GM06990 (cell line): Measurements from ENCODE around the gene PDK2.

Experiments used
- DNase-seq: peaks from one replicate; pipeline ENCODE4 v3.0.0-alpha.2; 2011; ENCODE audit not compliant: insufficient read length; ENCODE audit errors: extremely low read depth
- H3K27me3 ChIP-seq: replicated peaks from 2 replicates; pipeline ENCODE4 v1.6.0; 2011; ENCODE audit warnings: low read length; ENCODE audit not compliant: control insufficient read depth, insufficient read depth
- H3K36me3 ChIP-seq: 2 replicates; pipeline ENCODE4 v1.5.1; 2011; ENCODE audit warnings: low read length; ENCODE audit not compliant: control insufficient read depth, insufficient read depth
- H3K4me3 ChIP-seq: replicated peaks from 2 replicates; pipeline ENCODE4 v1.5.1; 2011; ENCODE audit warnings: low read depth, mild to moderate bottlenecking, control low read depth, low read length
- TF ChIP-seq, protein P1 (sequence below): IDR thresholded peaks from 2 replicates; pipeline ENCODE4 v1.5.1; 2011; ENCODE audit warnings: low read length, control low read depth, mild to moderate bottlenecking, inconsistent platforms; ENCODE audit not compliant: insufficient read depth, poor library complexity, severe bottlenecking

Gene PDK2

DNA sequence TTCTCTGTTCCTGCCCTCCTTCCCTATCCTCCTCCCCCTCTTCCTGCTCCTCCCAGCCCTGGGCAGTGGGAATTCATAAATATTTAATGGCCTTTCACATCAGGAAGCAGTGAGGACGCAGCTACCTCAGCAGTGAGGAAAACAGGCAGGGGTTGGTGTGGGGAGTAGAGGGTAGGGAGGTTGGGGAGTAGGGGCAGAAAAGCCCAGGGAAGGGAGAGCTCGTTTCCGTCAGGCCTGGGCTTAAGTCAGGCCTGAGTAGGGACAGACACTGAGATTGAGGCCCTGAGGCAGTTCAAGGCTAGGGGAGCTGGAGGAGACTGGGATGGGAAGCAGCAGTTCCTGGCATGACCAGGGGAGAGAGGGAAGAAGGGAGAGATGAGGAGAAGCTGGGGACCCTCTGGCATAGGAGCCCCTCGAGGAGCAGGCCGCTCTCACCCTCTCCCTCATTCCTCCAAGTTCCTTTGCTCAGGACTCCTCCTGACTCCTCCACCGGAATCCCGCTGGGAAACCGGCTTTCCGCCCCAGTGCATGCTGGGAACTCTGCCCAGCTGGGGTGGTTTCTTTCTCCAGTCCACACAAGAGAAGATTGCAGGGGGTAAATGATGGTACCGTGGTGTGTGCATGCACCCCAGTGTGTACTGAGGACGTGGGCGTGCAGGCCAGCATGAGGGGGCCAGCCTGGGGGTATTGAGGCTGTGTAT lies 28.6 kb downstream of the PDK2 start:
- Histone ChIP-seq H3K4me3 (no peak overlapping the region), H3K36me3 (no peaks in the 10 kb centered on the region), H3K27me3 (peaks cover under 1% of the 10 kb centered on the region)
- TF ChIP-seq, protein P1, sequence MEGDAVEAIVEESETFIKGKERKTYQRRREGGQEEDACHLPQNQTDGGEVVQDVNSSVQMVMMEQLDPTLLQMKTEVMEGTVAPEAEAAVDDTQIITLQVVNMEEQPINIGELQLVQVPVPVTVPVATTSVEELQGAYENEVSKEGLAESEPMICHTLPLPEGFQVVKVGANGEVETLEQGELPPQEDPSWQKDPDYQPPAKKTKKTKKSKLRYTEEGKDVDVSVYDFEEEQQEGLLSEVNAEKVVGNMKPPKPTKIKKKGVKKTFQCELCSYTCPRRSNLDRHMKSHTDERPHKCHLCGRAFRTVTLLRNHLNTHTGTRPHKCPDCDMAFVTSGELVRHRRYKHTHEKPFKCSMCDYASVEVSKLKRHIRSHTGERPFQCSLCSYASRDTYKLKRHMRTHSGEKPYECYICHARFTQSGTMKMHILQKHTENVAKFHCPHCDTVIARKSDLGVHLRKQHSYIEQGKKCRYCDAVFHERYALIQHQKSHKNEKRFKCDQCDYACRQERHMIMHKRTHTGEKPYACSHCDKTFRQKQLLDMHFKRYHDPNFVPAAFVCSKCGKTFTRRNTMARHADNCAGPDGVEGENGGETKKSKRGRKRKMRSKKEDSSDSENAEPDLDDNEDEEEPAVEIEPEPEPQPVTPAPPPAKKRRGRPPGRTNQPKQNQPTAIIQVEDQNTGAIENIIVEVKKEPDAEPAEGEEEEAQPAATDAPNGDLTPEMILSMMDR, result no peak
- no peak for DNase-seq

DNA sequence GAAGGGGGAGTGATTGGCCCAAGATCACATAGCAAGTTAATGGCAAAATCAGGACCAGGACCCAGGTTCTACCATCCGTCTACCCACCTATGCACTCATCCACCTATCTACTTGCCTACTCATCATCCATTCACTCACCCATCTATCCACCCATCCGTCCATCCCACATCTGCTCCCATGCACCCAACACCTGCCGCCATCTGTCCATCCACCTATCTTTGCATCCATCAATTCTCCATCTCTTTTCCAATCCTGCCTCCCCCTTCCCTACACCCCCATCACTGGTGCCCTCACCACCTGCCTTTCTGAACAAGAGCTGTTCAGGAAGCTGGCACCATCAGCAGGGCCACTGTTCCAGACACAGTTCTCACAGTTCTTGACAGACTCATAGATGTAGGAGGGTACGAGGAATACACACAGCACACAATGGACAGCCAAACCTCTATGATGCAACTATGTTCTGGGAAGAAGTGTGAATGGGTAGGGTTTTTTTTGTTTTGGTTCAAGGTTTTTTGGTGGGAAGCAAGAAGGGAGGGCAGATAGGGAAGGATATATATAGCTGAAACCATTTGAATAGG lies 30.4 kb downstream of the PDK2 start:
- no peak overlapping the region for H3K4me3 ChIP-seq
- no peaks in the 10 kb centered on the region for H3K36me3 ChIP-seq
- DNase-seq, result no peak
- H3K27me3 ChIP-seq, result peaks cover 2% of the 10 kb centered on the region; the same call in 1 of the 2 replicates
- TF ChIP-seq, protein P1, result no peak

DNA sequence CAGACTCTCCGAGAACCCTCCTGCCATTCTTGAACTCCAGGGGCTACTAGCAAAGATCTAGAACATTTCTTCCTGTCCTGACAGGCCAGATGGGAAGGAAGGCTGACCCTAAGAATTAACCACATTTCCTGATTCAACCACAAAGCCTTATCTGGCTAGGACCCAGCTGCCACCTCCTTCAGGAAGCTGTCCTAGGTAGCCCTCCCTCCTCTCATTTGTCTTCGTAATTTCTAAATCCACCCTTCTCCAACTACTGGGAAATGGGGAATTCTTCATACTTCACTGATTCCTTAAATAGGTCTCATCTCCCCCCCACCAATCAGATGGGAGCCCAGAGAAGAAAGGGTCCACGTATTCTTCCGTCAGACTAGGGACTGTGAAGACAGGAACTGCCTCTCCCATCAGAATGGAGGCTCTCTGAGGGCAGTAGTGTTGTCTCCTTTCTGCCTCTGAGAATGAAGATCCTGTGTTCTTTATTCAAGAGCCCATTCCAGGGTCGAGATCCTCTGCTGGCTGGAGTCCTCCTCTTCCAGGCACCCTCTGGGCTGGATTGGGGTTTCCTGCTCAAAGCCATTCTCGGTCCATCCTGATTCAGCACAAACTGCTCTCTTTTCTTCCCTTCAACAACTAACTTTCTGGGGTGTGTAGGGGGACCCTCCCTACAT lies 32.7 kb downstream of the PDK2 start:
- no peak for DNase-seq

DNA sequence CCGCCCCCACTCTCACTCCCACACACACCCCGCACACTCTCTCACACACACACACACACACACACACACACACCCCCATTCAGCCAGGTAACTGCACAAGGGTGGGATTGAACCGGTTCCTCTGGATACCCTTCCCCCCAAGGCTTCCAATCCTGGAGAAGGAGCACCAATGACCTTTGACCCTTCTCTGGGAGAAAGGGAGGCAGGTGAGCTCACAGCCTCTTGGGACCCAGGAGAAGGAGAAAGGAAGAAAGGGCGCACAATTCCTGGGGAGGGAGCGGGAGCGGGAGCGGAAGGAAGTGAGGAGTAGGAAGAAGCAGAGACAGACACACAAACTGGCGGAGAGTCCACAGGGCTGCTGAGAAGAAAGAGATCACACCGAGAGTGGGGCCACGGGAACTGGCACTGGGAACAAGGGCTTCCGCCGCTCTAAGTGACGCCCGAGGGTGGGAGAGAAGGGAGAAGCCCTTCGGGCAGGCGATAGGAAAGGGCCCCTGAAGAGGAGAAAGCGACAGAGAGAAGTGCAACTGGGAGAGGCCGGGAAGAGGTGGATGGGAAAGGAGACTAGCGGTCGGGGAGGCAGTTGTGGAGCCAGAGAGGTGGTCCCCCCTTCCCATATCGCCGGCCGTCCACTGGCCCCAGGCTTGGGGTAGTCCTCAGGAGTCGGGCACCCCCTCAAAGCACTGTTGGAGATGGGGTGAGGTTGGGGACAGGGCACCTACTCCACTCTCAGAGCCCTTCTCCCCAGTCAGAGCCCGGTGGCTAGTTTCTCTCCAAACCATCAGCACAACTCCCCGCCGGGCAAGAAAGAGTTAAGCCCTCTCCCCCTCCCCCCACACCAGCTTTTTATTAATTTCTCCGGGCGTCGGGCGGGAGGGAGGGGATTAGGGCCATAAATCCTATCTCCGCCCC lies 33.5 kb downstream of the PDK2 start:
- Histone ChIP-seq H3K36me3 (peaks cover 1% of the 10 kb centered on the region), H3K27me3 (0 out of 2 replicates have a peak, but pooled peaks cover 2% of the 10 kb centered on the region), H3K4me3 (no peak overlapping the region; the same call in 1 of the 2 replicates)
- TF ChIP-seq, protein P1, result no peak
- DNase-seq, result no peak

More for the DNA sequence above, 32.7 kb downstream of the PDK2 start:
- H3K27me3 ChIP-seq, result peaks cover 2% of the 10 kb centered on the region; the same call in 1 of the 2 replicates
- H3K4me3 ChIP-seq, result no peak overlapping the region
- TF ChIP-seq, protein P1, result no peak
- no peaks in the 10 kb centered on the region for H3K36me3 ChIP-seq

DNA sequence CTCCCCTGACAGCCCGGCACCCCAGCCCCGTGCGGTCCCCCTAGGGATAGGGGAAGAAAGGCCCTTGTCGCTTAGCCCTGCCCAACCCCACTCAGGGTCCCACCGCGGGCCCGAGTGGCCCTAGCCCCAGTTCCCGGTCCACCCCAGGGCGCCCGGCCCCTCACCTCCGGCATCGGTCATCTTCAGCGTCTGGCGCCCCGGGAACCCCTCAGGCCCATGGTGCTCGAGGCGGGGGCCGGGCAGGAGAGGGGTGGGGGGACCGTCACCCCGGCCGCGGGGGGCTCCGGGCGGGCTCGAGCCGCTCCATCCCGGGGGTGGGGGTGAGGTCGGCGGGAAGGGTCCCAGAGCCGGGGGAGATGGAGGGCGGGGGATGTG lies 34.2 kb downstream of the PDK2 start:
- TF ChIP-seq, protein P1, result no peak

More for the DNA sequence above, 34.2 kb downstream of the PDK2 start:
- no peak for DNase-seq
- peak overlapping the region; percentile 65 for H3K4me3 ChIP-seq
- 0 out of 2 replicates have a peak, but pooled peaks cover 2% of the 10 kb centered on the region for H3K27me3 ChIP-seq
- H3K36me3 ChIP-seq, result peaks cover 5% of the 10 kb centered on the region
